BJ (cell line): ENCODE results near the gene GLUL. TPM values are rescaled to one million over a fixed set of nuclear protein-coding genes. Genes with fewer than 3 reads are reported as not detected.

Experiments used
- CTCF ChIA-PET: fragments of 350-600 bp; formaldehyde crosslinking; extraction: SDS; loops from one replicate; lab custom pipeline; 2021; ENCODE audit warnings: antibody characterized with exemption, inconsistent platforms; lab: Yijun Ruan, JAX
- POLR2A ChIA-PET: fragments of 300-600 bp; sonication (Branson Sonifier 250); formaldehyde crosslinking; extraction: SDS; loops from one replicate; lab custom pipeline; 2021; ENCODE audit warnings: antibody characterized with exemption; lab: Charles Lee
- DNase-seq: peaks from one replicate; pipeline ENCODE4 v3.0.0-alpha.2; 2011; ENCODE audit warnings: low read depth
- H3K27me3 ChIP-seq: 2 replicates; pipeline ENCODE4 v1.6.0; 2011; ENCODE audit warnings: low read length; ENCODE audit not compliant: control insufficient read depth, insufficient read depth
- H3K36me3 ChIP-seq: 2 replicates; pipeline ENCODE4 v1.5.1; 2011; ENCODE audit warnings: low read length; ENCODE audit not compliant: control insufficient read depth, insufficient read depth
- H3K4me3 ChIP-seq: 2 replicates; pipeline ENCODE4 v1.5.1; 2011; ENCODE audit warnings: low read depth, mild to moderate bottlenecking, control low read depth, low read length
- polyA plus RNA-seq: library from polyadenylated mRNA; depleted of rRNA; stranded (reverse); fragments of >200 nt; gene quantifications from 2 replicates; pipeline ENCODE4 v1.2.3, GENCODE V29; 2011
- TF ChIP-seq, protein P1 (sequence below): IDR thresholded peaks from 2 replicates; pipeline ENCODE4 v1.5.1; 2011; ENCODE audit warnings: low read depth, mild to moderate bottlenecking, control low read depth, inconsistent platforms, low read length, moderate library complexity; ENCODE audit not compliant: insufficient read depth

The GLUL gene
- polyA plus RNA-seq, 1 experiment: 494 TPM

DNA sequence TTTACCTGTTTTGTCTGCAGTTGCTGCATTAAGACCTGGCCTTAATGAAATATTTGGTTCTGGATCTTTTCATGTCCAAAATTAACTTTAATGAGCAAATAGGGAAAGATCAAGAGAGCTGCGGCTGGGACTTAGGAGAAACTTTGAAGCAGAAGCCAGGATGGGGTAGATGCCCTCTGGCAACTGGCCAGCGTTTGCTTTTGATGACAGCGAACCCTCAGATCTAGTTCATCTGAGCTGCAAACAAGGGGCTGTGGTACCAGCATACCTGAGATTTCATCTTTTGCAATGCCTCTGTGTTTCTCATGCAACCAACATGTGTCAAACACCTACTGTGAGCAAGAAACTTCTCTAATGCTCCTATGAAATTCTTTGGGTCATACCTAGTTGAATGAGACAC lies 21.9 kb upstream of the GLUL start:
- DNase-seq: no peak

GRCh38 chr1:182410620-182411273 lies 19.2 kb upstream of the GLUL start:
- TF ChIP-seq, protein P1, sequence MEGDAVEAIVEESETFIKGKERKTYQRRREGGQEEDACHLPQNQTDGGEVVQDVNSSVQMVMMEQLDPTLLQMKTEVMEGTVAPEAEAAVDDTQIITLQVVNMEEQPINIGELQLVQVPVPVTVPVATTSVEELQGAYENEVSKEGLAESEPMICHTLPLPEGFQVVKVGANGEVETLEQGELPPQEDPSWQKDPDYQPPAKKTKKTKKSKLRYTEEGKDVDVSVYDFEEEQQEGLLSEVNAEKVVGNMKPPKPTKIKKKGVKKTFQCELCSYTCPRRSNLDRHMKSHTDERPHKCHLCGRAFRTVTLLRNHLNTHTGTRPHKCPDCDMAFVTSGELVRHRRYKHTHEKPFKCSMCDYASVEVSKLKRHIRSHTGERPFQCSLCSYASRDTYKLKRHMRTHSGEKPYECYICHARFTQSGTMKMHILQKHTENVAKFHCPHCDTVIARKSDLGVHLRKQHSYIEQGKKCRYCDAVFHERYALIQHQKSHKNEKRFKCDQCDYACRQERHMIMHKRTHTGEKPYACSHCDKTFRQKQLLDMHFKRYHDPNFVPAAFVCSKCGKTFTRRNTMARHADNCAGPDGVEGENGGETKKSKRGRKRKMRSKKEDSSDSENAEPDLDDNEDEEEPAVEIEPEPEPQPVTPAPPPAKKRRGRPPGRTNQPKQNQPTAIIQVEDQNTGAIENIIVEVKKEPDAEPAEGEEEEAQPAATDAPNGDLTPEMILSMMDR: no peak

More for the DNA sequence above, 21.9 kb upstream of the GLUL start:
- TF ChIP-seq, protein P1: no peak
- Histone ChIP-seq H3K4me3 (no peak overlapping the region), H3K36me3 (no peaks in the 10 kb centered on the region), H3K27me3 (no peaks in the 10 kb centered on the region)
- ChIA-PET CTCF (interaction anchor here (1.2 kb wide), 2 partner anchors 9 to 328 kb away, joined by 3 to 4 read pairs; no protein-coding TSS in a partner anchor), POLR2A (no interaction called here)

GRCh38 chr1:182410138-182410537 lies 18.5 kb upstream of the GLUL start:
- POLR2A ChIA-PET: no interaction called here
- H3K4me3 ChIP-seq: no peak overlapping the region
- peaks cover 3% of the 10 kb centered on the region; the same call in 1 of the 2 replicates for H3K27me3 ChIP-seq
- CTCF ChIA-PET: interaction anchor here (1.2 to 1.4 kb wide), 2 partner anchors 10 to 325 kb away, joined by 3 read pairs; no protein-coding TSS in a partner anchor
- no peak for DNase-seq
- TF ChIP-seq, protein P1: no peak
- no peaks in the 10 kb centered on the region for H3K36me3 ChIP-seq

More at GRCh38 chr1:182410620-182411273, 19.2 kb upstream of the GLUL start:
- Histone ChIP-seq H3K4me3 (no peak overlapping the region), H3K36me3 (no peaks in the 10 kb centered on the region), H3K27me3 (peaks cover 3% of the 10 kb centered on the region; the same call in 1 of the 2 replicates)
- POLR2A ChIA-PET: no interaction called here
- no peak for DNase-seq
- CTCF ChIA-PET: interaction anchor here (0.7 to 1.4 kb wide), 3 partner anchors 10 to 326 kb away, joined by 3 to 4 read pairs (median 3); no protein-coding TSS in a partner anchor

- TF ChIP-seq, protein P1: no peak
- POLR2A ChIA-PET: no interaction called here
- Histone ChIP-seq H3K36me3 (no peaks in the 10 kb centered on the region), H3K27me3 (peaks cover 3% of the 10 kb centered on the region; the same call in 1 of the 2 replicates), H3K4me3 (no peak overlapping the region)
- CTCF ChIA-PET: interaction anchor here (0.7 to 2.7 kb wide), 4 partner anchors 14 to 324 kb away, joined by 3 to 8 read pairs (median 6); no protein-coding TSS in a partner anchor
- DNase-seq: no peak
These were observed 17.0 kb upstream of the GLUL start for GRCh38 chr1:182408435-182409075.

GRCh38 chr1:182407724-182408123 lies 16.1 kb upstream of the GLUL start:
- TF ChIP-seq, protein P1: no peak
- CTCF ChIA-PET: interaction anchor here (0.7 to 2.7 kb wide), 5 partner anchors 15 to 323 kb away, joined by 3 to 8 read pairs (median 3); no protein-coding TSS in a partner anchor
- POLR2A ChIA-PET: no interaction called here
- H3K4me3 ChIP-seq: no peak overlapping the region
- H3K36me3 ChIP-seq: no peaks in the 10 kb centered on the region
- DNase-seq: no peak
- H3K27me3 ChIP-seq: peaks cover 3% of the 10 kb centered on the region; the same call in 1 of the 2 replicates
